ENCODE data around the gene NR2E1. TPM values are rescaled to one million over a fixed set of nuclear protein-coding genes. Genes with fewer than 3 reads are reported as not detected.

The NR2E1 gene
- total RNA-seq, 2 experiments from 2014 or later = not detected

GRCh38 chr6:108119769-108120141 is 46.1 kb upstream of the NR2E1 start:
- Mint-ChIP-seq H3K4me1 (ENCODE audit: low read depth) (peaks cover 44% of the 10 kb centered on the region), H3K27ac (no peak overlapping the region), H3K9me3 (no peaks in the 10 kb centered on the region), H3K4me3 (no peak overlapping the region), H3K36me3 (ENCODE audit: low read depth) (no peaks in the 10 kb centered on the region), H3K27me3 (peaks cover 91% of the 10 kb centered on the region)
- Histone ChIP-seq H3K4me1 (ENCODE audit: insufficient read depth, low read length) (peaks cover 50% of the 10 kb centered on the region), H3K4me3 (ENCODE audit: low read length) (no peak overlapping the region), H3K9me3 (ENCODE audit: control insufficient read depth in 1 of 2, insufficient read depth in 1 of 2, low read length in 2 of 2) (peaks cover 0 to 23% of the 10 kb centered on the region in 2 experiments), H3K27me3 (ENCODE audit: control insufficient read depth in 1 of 2, insufficient read depth in 2 of 2, low read length in 2 of 2) (peaks cover 76 to 95% of the 10 kb centered on the region in 2 experiments), H3K27ac (ENCODE audit: low read depth in 1 of 2, low read length in 2 of 2) (no peak overlapping the region), H3K36me3 (ENCODE audit: insufficient read depth, low read length) (no peaks in the 10 kb centered on the region)
- ATAC-seq (ENCODE audit: poor library complexity) (no peak), DNase-seq (peak in 1 of 14 experiments; percentile 8)
- ChIA-PET POLR2A (no interaction called here), CTCF (no interaction called here)
- intact Hi-C loops (cut with DNase I, micrococcal nuclease) = loop anchor here in 1 of 2 experiments (5.0 kb wide), 1 partner anchor 43 kb away; no protein-coding TSS in a partner anchor
- no peak for TF ChIP-seq CTCF (IDR thresholded peaks at IDR 0.05)

- Mint-ChIP-seq H3K36me3 (ENCODE audit: low read depth) (no peaks in the 10 kb centered on the region), H3K27ac (no peak overlapping the region), H3K4me1 (ENCODE audit: low read depth) (peaks cover 38% of the 10 kb centered on the region), H3K4me3 (peak overlapping the region; percentile 49), H3K27me3 (peaks cover 91% of the 10 kb centered on the region), H3K9me3 (no peaks in the 10 kb centered on the region)
- H3K27ac ChIP-seq (ENCODE audit: low read depth in 1 of 2, low read length in 2 of 2) = no peak overlapping the region
- no peak overlapping the region for H3K4me3 ChIP-seq (ENCODE audit: low read length)
- intact Hi-C loops (cut with DNase I, micrococcal nuclease) = loop anchor here in 1 of 2 experiments (5.0 kb wide), 1 partner anchor 42 kb away; no protein-coding TSS in a partner anchor
- H3K36me3 ChIP-seq (ENCODE audit: insufficient read depth, low read length) = no peaks in the 10 kb centered on the region
- no peak for ATAC-seq (ENCODE audit: poor library complexity)
- no peak for DNase-seq
- H3K4me1 ChIP-seq (ENCODE audit: insufficient read depth, low read length) = peaks cover 45% of the 10 kb centered on the region
- ChIA-PET POLR2A (no interaction called here), CTCF (no interaction called here)
- H3K27me3 ChIP-seq (ENCODE audit: control insufficient read depth in 1 of 2, insufficient read depth in 2 of 2, low read length in 2 of 2) = peaks cover 74 to 95% of the 10 kb centered on the region in 2 experiments
- H3K9me3 ChIP-seq (ENCODE audit: control insufficient read depth in 1 of 2, insufficient read depth in 1 of 2, low read length in 2 of 2) = peaks cover 0 to 18% of the 10 kb centered on the region in 2 experiments
- no peak for TF ChIP-seq CTCF (IDR thresholded peaks at IDR 0.05)
These were observed 45.5 kb upstream of the NR2E1 start for GRCh38 chr6:108120311-108120710.

GRCh38 chr6:108121612-108122011 is 44.2 kb upstream of the NR2E1 start:
- ChIA-PET CTCF (no interaction called here), POLR2A (no interaction called here)
- DNase-seq (no peak), ATAC-seq (ENCODE audit: poor library complexity) (no peak)
- Histone ChIP-seq H3K27ac (ENCODE audit: low read depth in 1 of 2, low read length in 2 of 2) (no peak overlapping the region), H3K9me3 (ENCODE audit: control insufficient read depth in 1 of 2, insufficient read depth in 1 of 2, low read length in 2 of 2) (peaks cover 0 to 11% of the 10 kb centered on the region in 2 experiments), H3K4me3 (ENCODE audit: low read length) (no peak overlapping the region), H3K36me3 (ENCODE audit: insufficient read depth, low read length) (no peaks in the 10 kb centered on the region), H3K4me1 (ENCODE audit: insufficient read depth, low read length) (peaks cover 32% of the 10 kb centered on the region), H3K27me3 (ENCODE audit: control insufficient read depth in 1 of 2, insufficient read depth in 2 of 2, low read length in 2 of 2) (peaks cover 64 to 94% of the 10 kb centered on the region in 2 experiments)
- H3K4me3 Mint-ChIP-seq = peak overlapping the region; percentile 7
- no peaks in the 10 kb centered on the region for H3K36me3 Mint-ChIP-seq (ENCODE audit: low read depth)
- H3K9me3 Mint-ChIP-seq = no peaks in the 10 kb centered on the region
- TF ChIP-seq CTCF (IDR thresholded peaks at IDR 0.05) = no peak
- intact Hi-C loops (cut with DNase I, micrococcal nuclease) = loop anchor here in 1 of 2 experiments (5.0 kb wide), 1 partner anchor 41 kb away; no protein-coding TSS in a partner anchor
- H3K4me1 Mint-ChIP-seq (ENCODE audit: low read depth) = peaks cover 27% of the 10 kb centered on the region
- H3K27ac Mint-ChIP-seq = no peak overlapping the region
- peaks cover 91% of the 10 kb centered on the region for H3K27me3 Mint-ChIP-seq
